Activated CD4-positive, CD25-positive, alpha-beta regulatory T cell (primary cell): ENCODE measurements around the gene BPI.
"Not testable (repeated sequence)": the region's sequence is repeated elsewhere in the genome, so short reads cannot be mapped to it uniquely, and the experiment has no call there.

Experiments used
- DNase-seq, 4 experiments: peaks; one replicate each; lab custom pipeline; 2025; lab: John Stamatoyannopoulos, UW

Gene BPI

GRCh38 chr20:38303908-38304379 lies at the start of gene BPI:
BPI (plus strand) TSS chr20:38304156; CDS start chr20:38304224, 68 bp downstream.
- no peak for DNase-seq

DNA sequence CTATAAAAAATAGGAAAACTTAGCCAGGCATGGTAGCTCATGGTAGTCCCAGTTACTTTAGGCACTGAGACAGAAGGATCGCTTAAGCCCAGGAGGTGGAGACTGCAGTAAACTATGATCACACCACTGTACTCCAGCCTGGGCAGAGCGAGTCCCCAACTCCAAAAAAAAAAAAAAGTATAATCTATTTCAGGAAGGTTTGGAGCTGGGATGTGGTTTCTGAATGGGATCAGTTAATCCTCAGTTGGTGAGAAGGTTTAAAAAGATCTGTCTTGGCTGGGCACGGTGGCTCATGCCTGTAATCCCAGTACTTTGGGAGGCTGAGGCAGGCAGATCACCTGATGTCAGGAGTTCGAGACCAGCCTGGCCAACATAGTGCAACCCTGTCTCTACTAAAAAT lies 49.3 kb upstream of the BPI start:
- not testable (repeated sequence) for DNase-seq

DNA sequence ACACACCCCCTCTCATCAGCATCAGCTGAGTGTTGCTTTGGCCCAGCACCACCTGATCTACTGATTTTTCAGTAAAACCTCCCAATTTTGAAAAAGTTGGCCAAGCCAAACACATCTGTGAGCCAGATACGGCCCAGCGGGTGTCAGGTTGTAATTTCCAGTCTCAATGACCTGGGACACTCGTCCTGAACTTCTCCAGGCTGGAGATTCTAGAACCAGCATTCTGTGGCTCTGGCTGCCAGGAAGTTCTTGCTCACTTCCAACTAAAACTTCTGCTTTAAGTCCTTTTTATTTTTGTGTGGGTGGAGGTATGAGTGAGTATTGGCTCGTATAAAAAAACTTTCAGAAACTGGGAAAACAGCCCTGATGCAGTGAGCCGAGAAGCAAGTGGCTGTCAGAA lies 48.6 kb upstream of the BPI start:
- no peak for DNase-seq

- no peak for DNase-seq
Measured at GRCh38 chr20:38256021-38256420, 47.9 kb upstream of the BPI start.

DNA sequence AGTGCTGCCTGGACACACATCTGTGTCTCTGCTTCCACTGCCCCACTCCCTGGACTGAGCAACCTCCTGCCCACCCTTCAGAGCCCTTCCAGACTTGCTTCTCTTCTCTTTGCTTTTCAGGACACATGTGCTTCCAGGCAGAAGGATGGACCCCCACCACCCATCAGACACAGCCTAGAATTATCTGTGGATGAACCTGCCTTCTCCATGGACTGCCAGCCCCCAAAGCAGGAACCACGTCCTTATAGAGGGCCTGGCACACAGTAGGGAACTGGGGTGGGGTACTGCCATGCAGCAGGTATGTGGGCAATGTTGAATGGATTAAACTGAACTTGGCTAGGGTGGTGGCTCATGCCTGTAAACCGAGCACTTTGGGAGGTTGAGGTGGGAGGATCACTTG lies 47.0 kb upstream of the BPI start:
- DNase-seq, result no peak

DNA sequence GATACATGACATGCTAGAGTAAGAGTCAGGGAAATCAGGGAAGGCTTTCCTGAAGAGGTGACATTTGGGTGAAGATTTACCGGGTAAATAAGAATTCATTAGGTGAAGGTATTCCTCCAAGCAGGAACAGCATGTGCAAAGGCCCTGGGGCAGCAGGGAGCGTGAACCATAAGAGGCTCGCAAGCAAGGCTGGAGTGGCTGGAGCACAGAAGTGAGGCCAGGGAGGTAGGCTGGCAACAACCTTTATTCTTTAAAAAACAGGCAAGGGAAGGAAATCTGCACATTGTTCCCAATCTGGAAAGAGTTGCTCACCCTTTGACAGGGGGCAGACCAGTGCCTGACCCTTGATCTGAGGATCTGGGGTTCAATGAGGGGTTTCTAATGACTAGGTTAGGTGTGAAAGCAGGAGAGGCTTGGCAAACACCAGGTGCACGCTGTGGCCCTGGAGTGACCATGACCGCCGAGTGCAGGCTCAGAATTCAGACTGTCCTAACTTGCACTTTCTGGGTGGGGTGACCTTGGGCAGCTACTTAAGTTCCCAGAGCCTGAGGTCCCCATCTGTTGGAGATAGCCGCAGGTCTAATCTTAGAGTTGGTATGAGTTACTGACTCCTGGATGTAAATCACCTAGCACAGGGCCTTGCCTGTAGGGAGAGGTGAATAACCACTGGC lies 45.3 kb upstream of the BPI start:
- no peak for DNase-seq

- no peak for DNase-seq
Measured at GRCh38 chr20:38260025-38260377, 44.0 kb upstream of the BPI start.

DNA sequence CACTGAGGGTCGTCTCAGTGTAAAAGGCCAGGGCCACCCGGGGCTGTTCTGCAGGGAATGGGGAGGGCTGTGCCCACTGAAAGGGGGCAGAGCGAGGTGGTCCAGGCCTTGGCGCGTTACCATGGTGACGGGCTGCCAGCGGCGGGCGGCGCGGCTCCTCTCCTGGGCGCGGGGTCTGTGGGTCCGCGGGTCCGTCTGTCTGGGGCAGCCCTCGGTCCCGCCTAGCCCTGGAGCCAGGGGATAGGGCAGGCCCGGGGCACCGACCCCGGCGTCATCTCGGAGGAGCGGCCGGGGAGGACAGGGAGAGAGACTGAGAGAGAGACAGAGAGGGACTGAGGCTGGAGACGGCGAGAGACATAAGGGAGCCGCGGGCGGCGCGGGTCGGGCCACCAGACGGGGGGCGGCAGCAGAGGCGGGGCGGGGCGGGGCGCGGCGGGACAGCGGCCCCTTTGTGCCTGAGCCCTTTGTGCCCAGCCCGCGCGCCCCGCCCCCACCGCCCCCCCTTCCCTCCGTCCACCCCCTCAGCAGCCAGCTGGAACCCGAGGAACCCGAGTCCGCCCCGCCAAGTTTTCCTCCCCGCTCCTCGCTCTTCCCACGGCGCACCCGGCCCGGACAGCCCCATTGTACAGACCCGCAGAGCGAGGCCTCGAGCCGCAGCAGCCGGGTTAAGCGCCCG lies 43.4 kb upstream of the BPI start, which contains the start of gene KIAA1755:
Gene KIAA1755, minus strand, starts transcription at position 358 of the 676 bp plus-strand sequence. Its CDS starts 235 bp downstream, at position 123.
- DNase-seq, result no peak

DNA sequence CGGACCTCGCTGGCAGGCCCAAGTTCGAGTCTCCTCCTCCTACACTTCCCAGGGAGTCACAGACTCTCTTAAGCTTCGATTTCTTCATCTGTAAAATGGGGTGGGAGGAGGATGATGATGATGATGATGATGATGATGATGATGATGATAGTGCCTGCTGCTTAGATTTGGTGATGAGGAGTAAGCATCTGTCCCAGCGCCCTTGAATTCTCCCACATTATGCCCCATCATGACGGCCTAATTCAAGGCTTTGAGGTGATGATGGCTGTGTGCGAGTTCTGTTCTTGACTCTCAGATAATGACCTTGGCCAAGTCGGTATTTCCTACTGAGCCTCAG lies 42.9 kb upstream of the BPI start:
- DNase-seq, result no peak

DNA sequence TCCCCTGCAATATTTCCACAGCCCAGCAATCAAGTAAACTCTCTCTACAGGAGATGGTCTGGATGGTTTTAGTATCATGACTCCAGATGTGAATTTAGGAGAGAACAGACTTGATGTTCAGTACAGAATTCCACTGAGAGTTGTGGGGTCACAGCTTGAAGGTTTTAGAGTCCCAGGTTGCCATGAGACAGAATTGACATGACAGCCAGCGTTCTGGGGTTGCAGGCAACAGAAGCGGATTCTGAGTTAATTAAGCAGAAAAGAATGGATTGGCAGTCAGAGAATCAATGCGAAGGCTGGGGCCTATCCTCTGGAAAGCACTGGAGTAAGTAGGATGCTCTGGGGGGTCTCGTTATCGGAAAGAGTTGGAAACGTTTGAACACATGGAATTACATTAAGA lies 41.0 kb upstream of the BPI start:
- DNase-seq, result no peak

DNA sequence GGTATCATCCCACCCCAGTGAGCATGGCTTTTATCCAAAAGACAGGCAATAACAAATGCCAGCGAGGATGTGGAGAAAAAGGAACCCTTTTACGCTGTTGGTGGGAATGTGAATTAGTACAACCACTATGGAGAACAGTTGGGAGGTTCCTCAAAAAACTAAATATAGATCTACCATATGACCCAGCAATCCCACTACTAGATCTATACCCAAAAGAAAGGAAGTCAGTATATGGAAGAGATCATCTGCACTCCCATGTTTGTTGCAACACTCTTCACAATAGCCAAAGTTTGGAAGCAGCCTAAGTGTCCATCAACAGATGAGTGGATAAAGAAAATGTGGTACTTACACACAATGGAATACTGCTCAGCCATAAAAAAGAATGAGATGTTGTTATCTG lies 37.5 kb upstream of the BPI start:
- DNase-seq, result no peak

- DNase-seq, result no peak
Measured at GRCh38 chr20:38267296-38267695, 36.7 kb upstream of the BPI start.

DNA sequence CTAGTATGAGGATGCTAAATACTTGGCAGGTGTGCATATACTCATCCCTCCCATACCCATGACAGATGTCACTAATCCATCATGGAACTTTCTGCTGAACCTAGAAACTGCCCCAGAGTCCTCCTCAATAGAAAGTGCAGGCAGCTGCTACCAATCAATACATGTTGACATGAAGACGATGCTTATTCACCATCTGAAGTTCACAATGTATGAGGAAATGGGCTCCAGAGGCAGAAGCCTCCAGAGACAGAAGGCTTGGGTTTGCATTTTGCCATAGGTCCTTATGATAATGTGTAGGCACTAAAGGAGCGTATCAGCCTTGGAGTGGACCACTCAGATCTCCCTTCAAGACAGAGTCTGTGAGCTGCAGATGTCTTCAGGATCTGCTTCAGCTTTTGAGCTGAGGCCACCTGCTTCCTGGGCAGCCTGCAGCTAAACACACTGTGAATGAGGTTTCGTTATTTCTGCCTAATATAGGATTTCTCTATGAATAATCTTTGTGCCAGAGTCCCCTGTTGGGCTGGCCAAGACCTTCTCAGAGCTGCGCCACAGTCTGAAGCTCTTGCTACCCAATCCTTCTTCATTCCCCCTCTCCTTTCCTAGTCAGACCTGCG lies 35.9 kb upstream of the BPI start:
- DNase-seq, result no peak

DNA sequence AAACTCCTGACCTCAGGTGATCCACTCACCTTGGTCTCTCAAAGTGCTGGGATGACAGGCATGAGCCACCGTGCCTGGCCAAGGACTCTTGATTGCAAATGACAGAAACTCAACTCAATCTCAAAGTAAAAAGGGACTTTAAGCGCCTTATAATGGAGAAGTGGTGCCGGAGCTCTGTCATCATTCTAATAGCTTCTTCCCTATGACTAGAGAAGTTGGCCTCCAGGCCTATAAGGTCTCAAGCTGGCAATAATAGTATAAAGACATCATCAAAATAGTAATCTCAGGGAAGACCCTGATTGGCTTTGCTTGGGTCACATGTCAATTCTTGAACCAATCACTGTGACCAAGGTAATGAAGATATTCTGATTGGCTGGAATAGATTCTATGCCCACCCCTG lies 34.9 kb upstream of the BPI start:
- no peak for DNase-seq

DNA sequence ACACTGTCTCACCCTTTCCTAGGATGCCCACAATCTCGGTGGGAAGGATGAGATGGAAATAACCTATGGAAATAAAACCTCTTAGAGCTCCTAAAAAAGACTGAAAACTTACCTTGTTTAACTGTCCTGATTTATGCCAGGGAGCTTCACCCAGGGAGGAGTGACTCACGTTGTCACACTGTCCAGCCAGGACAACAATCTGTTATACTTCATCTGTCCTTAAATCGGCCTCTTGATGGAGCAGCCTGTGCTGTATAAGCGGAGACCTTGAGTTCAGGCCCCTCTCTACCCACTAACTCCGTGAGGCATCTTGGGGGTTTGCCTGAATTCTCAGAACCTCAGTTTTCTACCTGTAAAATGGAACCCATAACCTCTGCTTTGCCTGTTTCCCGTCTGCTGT lies 34.2 kb upstream of the BPI start:
- no peak for DNase-seq

- DNase-seq, result no peak
Measured at GRCh38 chr20:38270869-38271605, 32.9 kb upstream of the BPI start.

DNA sequence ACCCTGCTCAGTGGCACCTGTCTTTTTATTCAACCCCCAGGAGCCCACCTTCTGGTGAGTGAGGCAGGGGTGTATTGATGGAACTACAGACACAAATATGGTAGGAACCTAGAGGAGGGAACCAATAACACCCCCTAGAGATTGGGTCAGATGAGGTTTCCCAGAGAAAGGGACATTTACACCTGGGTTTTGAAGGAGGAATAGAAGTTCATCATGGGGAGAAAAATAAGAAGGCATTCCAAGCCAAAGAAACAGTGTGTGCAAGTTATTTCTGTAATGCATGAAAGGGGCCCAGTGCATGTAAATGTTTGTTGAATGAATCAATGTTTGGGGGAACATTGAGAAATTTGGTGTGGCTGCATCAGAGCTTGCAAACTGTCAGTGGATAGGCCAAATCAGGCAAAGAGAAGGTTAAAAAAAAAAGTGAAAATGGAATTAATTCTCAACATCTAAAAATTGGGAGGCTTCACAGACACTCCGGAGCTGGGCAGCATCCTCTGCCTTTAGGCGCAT lies 32.3 kb upstream of the BPI start:
- no peak for DNase-seq

GRCh38 chr20:38272398-38272797 lies 31.6 kb upstream of the BPI start:
- no peak for DNase-seq

- no peak for DNase-seq
Measured at GRCh38 chr20:38272961-38273360, 31.0 kb upstream of the BPI start.

GRCh38 chr20:38275815-38276550 lies 28.0 kb upstream of the BPI start:
- no peak for DNase-seq

GRCh38 chr20:38277285-38277684 lies 26.7 kb upstream of the BPI start:
- no peak for DNase-seq

GRCh38 chr20:38277691-38278090 lies 26.3 kb upstream of the BPI start:
- no peak for DNase-seq
